B cell (primary cell): ENCODE data around the gene TMEM236. TPM values are rescaled to one million over a fixed set of nuclear protein-coding genes. Genes with fewer than 3 reads are reported as not detected.

Experiments
- ATAC-seq: fragments of 200-7000 bp; cut with Tn5 transposase; one replicate; pipeline ENCODE4 v1.10.0; 2021; ENCODE audit warnings: low read depth, mild to moderate bottlenecking, moderate number of reproducible peaks, moderate library complexity
- CTCF ChIA-PET: fragments of 350-600 bp; sonication (Branson Sonifier 250); formaldehyde crosslinking; loops from one replicate; lab custom pipeline; 2021; ENCODE audit warnings: antibody characterized with exemption, inconsistent platforms; lab: Charles Lee
- POLR2A ChIA-PET: fragments of 350-600 bp; sonication (Branson Sonifier 250); formaldehyde crosslinking; loops from one replicate; lab custom pipeline; 2021; ENCODE audit warnings: antibody characterized with exemption; lab: Charles Lee
- DNase-seq: peaks from one replicate; pipeline ENCODE4 v3.0.0; 2013
- H2AFZ ChIP-seq: 2 replicates; pipeline ENCODE4 v1.6.1; 2012; ENCODE audit warnings: mild to moderate bottlenecking, low read depth, low read length; ENCODE audit not compliant: insufficient read depth, poor library complexity, severe bottlenecking
- H3K27ac ChIP-seq, 2 donors: 1 replicate in 1 of 2; 2 replicates in 1 of 2; pipeline ENCODE4 v1.5.1; 2012 to 2013; ENCODE audit warnings: low read length in 2 of 2, mild to moderate bottlenecking in 2 of 2, moderate library complexity in 1 of 2
- H3K27me3 ChIP-seq, 4 experiments: fragments of 200-600 bp in 1 of 4; sonication (generic) in 1 of 4; replicated peaks in 1 of 4; 1 replicate in 2 of 4; 2 replicates in 2 of 4; pipeline versions ENCODE4 v1.6.1 to v1.7.0; 2013 to 2016; ENCODE audit warnings: low read length in 3 of 4, mild to moderate bottlenecking in 2 of 4, mixed read lengths in 1 of 4, moderate library complexity in 1 of 4; ENCODE audit not compliant: insufficient read depth in 4 of 4, control insufficient read depth in 3 of 4; ENCODE audit errors: control extremely low read depth in 1 of 4
- H3K36me3 ChIP-seq, 2 experiments: replicated peaks in 1 of 2; 1 replicate in 1 of 2; 2 replicates in 1 of 2; pipeline versions ENCODE4 v1.6.1 to v1.7.1; 2013; ENCODE audit warnings: low read length in 1 of 2; ENCODE audit not compliant: insufficient read depth in 2 of 2, control insufficient read depth in 1 of 2; ENCODE audit errors: control extremely low read depth in 1 of 2, extremely low read depth in 1 of 2
- H3K4me1 ChIP-seq, 2 donors: fragments of 200-600 bp in 1 of 2; sonication (generic) in 1 of 2; 1 replicate in 1 of 2; 2 replicates in 1 of 2; pipeline versions ENCODE4 v1.5.1 to v1.6.1; 2013 to 2017; ENCODE audit warnings: low read length in 2 of 2; ENCODE audit not compliant: control insufficient read depth in 2 of 2, insufficient read depth in 2 of 2
- H3K4me2 ChIP-seq: replicated peaks from 2 replicates; pipeline ENCODE3; 2012; ENCODE audit warnings: mild to moderate bottlenecking, low read depth, low read length; ENCODE audit not compliant: poor library complexity, severe bottlenecking
- H3K4me3 ChIP-seq, 5 experiments: fragments of 200-600 bp in 1 of 5; sonication (generic) in 1 of 5; 1 replicate in 3 of 5; 2 replicates in 2 of 5; pipeline versions ENCODE4 v1.5.1 to v1.7.0; 2011 to 2016; ENCODE audit warnings: low read length in 4 of 5, mild to moderate bottlenecking in 4 of 5, low read depth in 2 of 5, control low read depth in 1 of 5, moderate library complexity in 1 of 5; ENCODE audit not compliant: insufficient read depth in 1 of 5; ENCODE audit errors: control extremely low read depth in 1 of 5, extremely low read depth in 1 of 5
- H3K79me2 ChIP-seq: fragments of 200-600 bp; sonication (generic); one replicate; pipeline ENCODE4 v1.6.0; 2016; ENCODE audit warnings: low read length; ENCODE audit not compliant: control insufficient read depth, insufficient read depth
- H3K9ac ChIP-seq: fragments of 200-600 bp; sonication (generic); 2 replicates; pipeline ENCODE4 v1.6.1; 2017; ENCODE audit warnings: mild to moderate bottlenecking, low read length, moderate library complexity
- H3K9me3 ChIP-seq, 3 donors: one replicate each; pipeline versions ENCODE4 v1.6.1 to v1.7.1; 2013; ENCODE audit warnings: low read length in 2 of 3; ENCODE audit not compliant: control insufficient read depth in 2 of 3, insufficient read depth in 1 of 3; ENCODE audit errors: control extremely low read depth in 1 of 3
- H4K20me1 ChIP-seq: 2 replicates; pipeline ENCODE4 v1.6.0; 2012; ENCODE audit warnings: mild to moderate bottlenecking, low read length; ENCODE audit not compliant: insufficient read depth, control insufficient read depth, poor library complexity, severe bottlenecking
- H3K27ac Mint-ChIP-seq: one replicate; pipeline ENCODE4 v1.8.0; 2021; ENCODE audit warnings: mixed read lengths
- H3K27me3 Mint-ChIP-seq: one replicate; pipeline ENCODE4 v1.8.0; 2021; ENCODE audit warnings: mixed read lengths
- H3K4me1 Mint-ChIP-seq: one replicate; pipeline ENCODE4 v1.8.0; 2021; ENCODE audit warnings: mixed read lengths
- H3K4me3 Mint-ChIP-seq: one replicate; pipeline ENCODE4 v1.8.0; 2021; ENCODE audit warnings: mixed read lengths
- H3K9me3 Mint-ChIP-seq: one replicate; pipeline ENCODE4 v1.8.0; 2022; ENCODE audit warnings: mixed read lengths; ENCODE audit not compliant: insufficient read depth
- CTCF ChIP-seq: fragments of 200-600 bp; IDR thresholded peaks from one replicate; pipeline ENCODE4 v1.8.0; 2022; ENCODE audit warnings: antibody characterized with exemption, mild to moderate bottlenecking
- EZH2 ChIP-seq: IDR thresholded peaks from 2 replicates; pipeline ENCODE4 v1.6.1; 2012; ENCODE audit warnings: borderline replicate concordance, low read depth, mild to moderate bottlenecking, moderate library complexity, low read length; ENCODE audit not compliant: insufficient read depth, poor library complexity, severe bottlenecking
- WGBS: methylation state at CpG from one replicate; pipeline ENCODE4 v1.1.5; 2013; ENCODE audit warnings: missing lambda C conversion rate; ENCODE audit not compliant: insufficient coverage; 5-methylcytosine and 5-hydroxymethylcytosine counted together
- intact Hi-C: fragments of 100-400 bp; cut with micrococcal nuclease; formaldehyde crosslinking; loops from one replicate; pipeline ENCODE4 v1.10.0; 2022
- polyA plus RNA-seq: library from polyadenylated mRNA; depleted of rRNA; stranded (reverse); fragments of >200 nt; gene quantifications from 2 replicates; pipeline ENCODE4 v1.2.3, GENCODE V29; 2012
- total RNA-seq, 2 donors: library from RNA; stranded (reverse); fragments of 120-200 nt in 1 of 2; gene quantifications; 1 replicate in 1 of 2; 2 replicates in 1 of 2; pipeline versions ENCODE4 v1.2.3 to v1.2.4, GENCODE V29; 2013 to 2022

Gene TMEM236
- total and polyA plus RNA-seq, 2 donors (not counting 1 experiment from before 2014, with no cell fraction given), result 0.09 to 0.27 TPM

DNA sequence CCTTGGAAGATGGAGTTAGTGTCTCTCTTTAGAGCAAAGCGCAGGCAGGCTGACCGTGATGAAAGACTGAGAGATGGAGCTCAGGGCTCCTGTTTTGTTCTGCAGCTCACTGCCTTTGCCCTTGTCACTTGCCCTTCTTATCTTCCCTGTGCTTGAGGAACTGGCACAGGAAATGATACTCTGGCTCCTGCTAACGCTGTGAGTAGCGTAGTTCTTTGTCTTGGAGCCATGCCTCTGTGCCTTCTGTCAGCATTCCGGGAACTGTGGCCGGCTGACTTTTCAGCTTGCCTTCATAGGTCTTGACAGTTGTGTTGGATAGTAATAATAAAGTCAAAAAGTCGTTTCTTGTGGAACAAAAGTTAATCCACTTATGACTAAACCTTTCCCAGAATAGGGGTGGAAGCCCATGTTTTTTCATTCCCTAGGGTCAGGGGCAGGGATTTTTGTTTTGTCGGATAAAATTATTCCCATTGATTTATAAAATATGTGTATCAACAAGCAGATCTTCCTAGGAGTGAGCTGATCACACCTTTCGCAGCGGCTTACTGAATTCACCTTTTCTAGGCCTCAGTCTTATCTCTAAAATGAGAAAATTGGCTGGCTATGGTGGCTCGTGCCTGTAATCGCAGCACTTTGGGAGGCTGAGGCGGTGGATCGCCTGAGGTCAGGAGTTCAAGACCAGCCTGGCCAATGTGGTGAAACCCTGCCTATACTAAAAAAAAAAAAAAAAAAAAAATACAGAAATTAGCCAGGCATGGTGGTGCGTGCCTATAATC, 16.6 kb upstream of the TMEM236 start:
- no peak overlapping the region for H3K9ac ChIP-seq
- H3K27me3 Mint-ChIP-seq, result no peaks in the 10 kb centered on the region
- DNase-seq, result no peak
- H3K4me1 ChIP-seq, result no peaks in the 10 kb centered on the region
- H3K9me3 ChIP-seq, result no peaks in the 10 kb centered on the region
- H3K4me3 Mint-ChIP-seq, result no peak overlapping the region
- H3K27ac Mint-ChIP-seq, result no peak overlapping the region
- H3K4me3 ChIP-seq, result no peak overlapping the region
- WGBS, result 62% methylated on average over 4 of the region's 15 CpGs
- no peaks in the 10 kb centered on the region for H3K36me3 ChIP-seq
- peaks cover 3% of the 10 kb centered on the region for H3K4me1 Mint-ChIP-seq
- H3K4me2 ChIP-seq, result no peak overlapping the region
- no peaks in the 10 kb centered on the region for H4K20me1 ChIP-seq
- no peaks in the 10 kb centered on the region for H3K27me3 ChIP-seq
- CTCF ChIA-PET, result interaction anchor here (1.1 to 1.2 kb wide), 2 partner anchors 77 to 126 kb away, joined by 4 read pairs; no protein-coding TSS in a partner anchor
- no peaks in the 10 kb centered on the region for H3K79me2 ChIP-seq
- no peak for ATAC-seq
- no peak overlapping the region for H3K27ac ChIP-seq
- H2AFZ ChIP-seq, result no peak overlapping the region
- POLR2A ChIA-PET, result no interaction called here
- intact Hi-C loops, result no loop called here
- TF ChIP-seq CTCF, result no peak
- no peak for TF ChIP-seq EZH2
- no peaks in the 10 kb centered on the region for H3K9me3 Mint-ChIP-seq

- no peaks in the 10 kb centered on the region for H3K4me1 ChIP-seq
- ATAC-seq (no peak), DNase-seq (no peak)
- H3K4me3 Mint-ChIP-seq, result no peak overlapping the region
- no peaks in the 10 kb centered on the region for H3K79me2 ChIP-seq
- no peaks in the 10 kb centered on the region for H3K27me3 Mint-ChIP-seq
- intact Hi-C loops, result no loop called here
- ChIA-PET POLR2A (no interaction called here), CTCF (interaction anchor here (1.1 to 2.6 kb wide), 6 partner anchors 9 to 130 kb away, joined by 4 to 9 read pairs (median 6); no protein-coding TSS in a partner anchor)
- H3K4me1 Mint-ChIP-seq, result peaks cover 3% of the 10 kb centered on the region
- H2AFZ ChIP-seq, result no peak overlapping the region
- H3K9ac ChIP-seq, result no peak overlapping the region
- H4K20me1 ChIP-seq, result no peaks in the 10 kb centered on the region
- no peaks in the 10 kb centered on the region for H3K9me3 Mint-ChIP-seq
- H3K9me3 ChIP-seq, result no peaks in the 10 kb centered on the region
- no peak overlapping the region for H3K27ac Mint-ChIP-seq
- no peaks in the 10 kb centered on the region for H3K36me3 ChIP-seq
- H3K4me2 ChIP-seq, result no peak overlapping the region
- H3K4me3 ChIP-seq, result no peak overlapping the region
- TF ChIP-seq CTCF, result no peak
- no peak for TF ChIP-seq EZH2
- WGBS, result 80% methylated on average over 1 of the region's 2 CpGs
- H3K27me3 ChIP-seq, result no peaks in the 10 kb centered on the region
- no peak overlapping the region for H3K27ac ChIP-seq
These were observed 15.8 kb upstream of the TMEM236 start for GRCh38 chr10:17736223-17736622.
